ENCODE data around the gene NRG4.
"Not testable (repeated sequence)": the region's sequence is repeated elsewhere in the genome, so short reads cannot be mapped to it uniquely, and the experiment has no call there.

Gene NRG4

GRCh38 chr15:75992897-75993296 lies 19.3 kb downstream of the NRG4 start:
- no peak for DNase-seq

GRCh38 chr15:75989875-75990274 lies 22.3 kb downstream of the NRG4 start:
- no peak for DNase-seq

GRCh38 chr15:75989045-75989444 lies 23.2 kb downstream of the NRG4 start:
- DNase-seq, result no peak

GRCh38 chr15:75985971-75986370 lies 26.3 kb downstream of the NRG4 start:
- no peak for DNase-seq

- not testable (repeated sequence) for DNase-seq
These were observed 27.5 kb downstream of the NRG4 start for GRCh38 chr15:75984706-75985105.

- no peak for DNase-seq
These were observed 29.8 kb downstream of the NRG4 start for GRCh38 chr15:75982468-75982867.

- no peak for DNase-seq
These were observed 30.9 kb downstream of the NRG4 start for GRCh38 chr15:75981149-75981815.

GRCh38 chr15:75976766-75977165 lies 35.5 kb downstream of the NRG4 start:
- not testable (repeated sequence) for DNase-seq

- DNase-seq, result no peak
These were observed 46.2 kb downstream of the NRG4 start for GRCh38 chr15:75966073-75966472.

GRCh38 chr15:75961331-75961730 lies 50.9 kb downstream of the NRG4 start:
- DNase-seq, result no peak

- DNase-seq, result no peak
These were observed 56.5 kb downstream of the NRG4 start for GRCh38 chr15:75955720-75956119.

GRCh38 chr15:75952525-75952924 lies 59.7 kb downstream of the NRG4 start:
- DNase-seq, result no peak

GRCh38 chr15:75948761-75949296 lies 63.4 kb downstream of the NRG4 start:
- DNase-seq, result no peak

GRCh38 chr15:75947092-75947491 lies 65.1 kb downstream of the NRG4 start:
- DNase-seq, result no peak

GRCh38 chr15:75945953-75946352 lies 66.3 kb downstream of the NRG4 start:
- no peak for DNase-seq

- DNase-seq, result no peak
These were observed 68.5 kb downstream of the NRG4 start for GRCh38 chr15:75943713-75944215.

- no peak for DNase-seq
These were observed 69.0 kb downstream of the NRG4 start for GRCh38 chr15:75943246-75943645.

GRCh38 chr15:75942464-75942863 lies 69.8 kb downstream of the NRG4 start:
- DNase-seq, result no peak

GRCh38 chr15:75930866-75931265 lies 81.4 kb downstream of the NRG4 start:
- no peak for DNase-seq

GRCh38 chr15:75929799-75930565 lies 82.2 kb downstream of the NRG4 start:
- no peak for DNase-seq

GRCh38 chr15:75928680-75929608 lies 83.3 kb downstream of the NRG4 start:
- DNase-seq, result no peak

- DNase-seq, result no peak
These were observed 84.6 kb downstream of the NRG4 start for GRCh38 chr15:75927601-75928000.

- no peak for DNase-seq
These were observed 85.3 kb downstream of the NRG4 start for GRCh38 chr15:75926931-75927330.

Measured in DMS79 treated with DMSO at 0.1 percent for 48 hours (cell line).